DOHH2 (cell line): ENCODE measurements around the gene NBEAL2.
A peak's percentile ranks its signal among the peaks of the same experiment; 100 is the strongest.

Experiments used
- H3F3A ChIP-seq: fragments of 200-600 bp; sonication (generic), shearing (Covaris generic); 2 replicates; pipeline ENCODE4 v1.6.0; 2016; ENCODE audit warnings: antibody characterized with exemption, mild to moderate bottlenecking; ENCODE audit not compliant: control insufficient read depth, insufficient read depth
- H3K27ac ChIP-seq: fragments of 200-600 bp; sonication (generic); 2 replicates; pipeline ENCODE4 v1.5.1; 2014; ENCODE audit warnings: low read depth, mild to moderate bottlenecking, low read length, moderate library complexity
- H3K27me3 ChIP-seq: fragments of 200-600 bp; sonication (generic); 2 replicates; pipeline ENCODE4 v1.6.1; 2014; ENCODE audit warnings: mild to moderate bottlenecking, low read length, mixed read lengths; ENCODE audit not compliant: control insufficient read depth
- H3K36me3 ChIP-seq: fragments of 200-600 bp; sonication (generic); 2 replicates; pipeline ENCODE4 v1.6.1; 2014; ENCODE audit warnings: mild to moderate bottlenecking, low read length, moderate library complexity, mixed read lengths; ENCODE audit not compliant: control insufficient read depth
- H3K4me1 ChIP-seq: fragments of 200-600 bp; sonication (generic); 2 replicates; pipeline ENCODE4 v1.6.1; 2014; ENCODE audit warnings: mild to moderate bottlenecking, low read length, mixed read lengths; ENCODE audit not compliant: control insufficient read depth
- H3K4me2 ChIP-seq: fragments of 200-600 bp; sonication (generic); 2 replicates; pipeline ENCODE4 v1.6.0; 2014; ENCODE audit warnings: mild to moderate bottlenecking, low read length, moderate library complexity
- H3K4me3 ChIP-seq: fragments of 200-600 bp; sonication (generic); 2 replicates; pipeline ENCODE4 v1.5.1; 2014; ENCODE audit warnings: mild to moderate bottlenecking, low read length, mixed read lengths
- H3K79me2 ChIP-seq: fragments of 200-600 bp; sonication (generic); 2 replicates; pipeline ENCODE4 v1.6.1; 2014; ENCODE audit warnings: mild to moderate bottlenecking, low read length, mixed read lengths; ENCODE audit not compliant: control insufficient read depth
- H3K9me2 ChIP-seq: fragments of 200-600 bp; sonication (generic); replicated peaks from 2 replicates; pipeline ENCODE4 v1.6.1; 2014; ENCODE audit warnings: mild to moderate bottlenecking, low read length, mixed read lengths; ENCODE audit not compliant: control insufficient read depth
- H3K9me3 ChIP-seq: fragments of 200-600 bp; sonication (generic); 2 replicates; pipeline ENCODE4 v1.6.1; 2014; ENCODE audit warnings: antibody characterized with exemption, low read length, mixed read lengths; ENCODE audit not compliant: control insufficient read depth, insufficient read depth
- H4K20me1 ChIP-seq: fragments of 200-600 bp; sonication (generic); 2 replicates; pipeline ENCODE4 v1.6.0; 2014; ENCODE audit warnings: low read depth, mild to moderate bottlenecking, antibody characterized with exemption, low read length, moderate library complexity; ENCODE audit not compliant: control insufficient read depth, insufficient read depth
- EZH2phosphoT487 ChIP-seq: fragments of 200-600 bp; sonication (generic); IDR thresholded peaks from 2 replicates; pipeline ENCODE4 v1.6.1; 2017; ENCODE audit warnings: borderline replicate concordance, mild to moderate bottlenecking, antibody characterized with exemption, low read length, moderate library complexity, mixed read lengths
- TF ChIP-seq, protein P1 (sequence below): fragments of 200-600 bp; sonication (generic); IDR thresholded peaks from one replicate; pipeline ENCODE4 v1.5.1; 2014; ENCODE audit warnings: antibody characterized with exemption, mild to moderate bottlenecking, low read depth, low read length; ENCODE audit not compliant: poor library complexity, severe bottlenecking

Gene NBEAL2

GRCh38 chr3:46930945-46931403 is 48.5 kb upstream of the NBEAL2 start:
- Histone ChIP-seq H4K20me1 (peaks cover 3% of the 10 kb centered on the region; the same call in 1 of the 2 replicates), H3K36me3 (peaks cover 76% of the 10 kb centered on the region), H3K4me2 (peak overlapping the region; percentile 95), H3K4me3 (peak overlapping the region; percentile 60), H3K79me2 (peaks cover 78% of the 10 kb centered on the region), H3F3A (peaks cover 52% of the 10 kb centered on the region), H3K27ac (peak overlapping the region; percentile 99), H3K27me3 (no peaks in the 10 kb centered on the region), H3K9me3 (no peaks in the 10 kb centered on the region), H3K4me1 (peaks cover 100% of the 10 kb centered on the region), H3K9me2 (no peaks in the 10 kb centered on the region)
- TF ChIP-seq, protein P1, sequence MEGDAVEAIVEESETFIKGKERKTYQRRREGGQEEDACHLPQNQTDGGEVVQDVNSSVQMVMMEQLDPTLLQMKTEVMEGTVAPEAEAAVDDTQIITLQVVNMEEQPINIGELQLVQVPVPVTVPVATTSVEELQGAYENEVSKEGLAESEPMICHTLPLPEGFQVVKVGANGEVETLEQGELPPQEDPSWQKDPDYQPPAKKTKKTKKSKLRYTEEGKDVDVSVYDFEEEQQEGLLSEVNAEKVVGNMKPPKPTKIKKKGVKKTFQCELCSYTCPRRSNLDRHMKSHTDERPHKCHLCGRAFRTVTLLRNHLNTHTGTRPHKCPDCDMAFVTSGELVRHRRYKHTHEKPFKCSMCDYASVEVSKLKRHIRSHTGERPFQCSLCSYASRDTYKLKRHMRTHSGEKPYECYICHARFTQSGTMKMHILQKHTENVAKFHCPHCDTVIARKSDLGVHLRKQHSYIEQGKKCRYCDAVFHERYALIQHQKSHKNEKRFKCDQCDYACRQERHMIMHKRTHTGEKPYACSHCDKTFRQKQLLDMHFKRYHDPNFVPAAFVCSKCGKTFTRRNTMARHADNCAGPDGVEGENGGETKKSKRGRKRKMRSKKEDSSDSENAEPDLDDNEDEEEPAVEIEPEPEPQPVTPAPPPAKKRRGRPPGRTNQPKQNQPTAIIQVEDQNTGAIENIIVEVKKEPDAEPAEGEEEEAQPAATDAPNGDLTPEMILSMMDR = no peak
- no peak for TF ChIP-seq EZH2phosphoT487

- Histone ChIP-seq H3K79me2 (peaks cover 79% of the 10 kb centered on the region), H3K36me3 (peaks cover 76% of the 10 kb centered on the region), H4K20me1 (peaks cover 3% of the 10 kb centered on the region; the same call in 1 of the 2 replicates), H3K4me1 (peaks cover 100% of the 10 kb centered on the region), H3K27ac (peak overlapping the region; percentile 99), H3K4me3 (peak overlapping the region; percentile 60), H3K4me2 (peak overlapping the region; percentile 95), H3K27me3 (no peaks in the 10 kb centered on the region), H3F3A (peaks cover 45% of the 10 kb centered on the region), H3K9me3 (no peaks in the 10 kb centered on the region), H3K9me2 (no peaks in the 10 kb centered on the region)
- TF ChIP-seq, protein P1 = no peak
- TF ChIP-seq EZH2phosphoT487 = no peak
Observed at GRCh38 chr3:46931631-46932331, 47.7 kb upstream of the NBEAL2 start.

- TF ChIP-seq, protein P1 = peak; percentile 43
- no peak for TF ChIP-seq EZH2phosphoT487
- no peaks in the 10 kb centered on the region for H3K9me2 ChIP-seq
- H4K20me1 ChIP-seq = peaks cover 6% of the 10 kb centered on the region; the same call in 1 of the 2 replicates
- H3K36me3 ChIP-seq = peaks cover 80% of the 10 kb centered on the region
- H3K4me1 ChIP-seq = peaks cover 94% of the 10 kb centered on the region
- H3K79me2 ChIP-seq = peaks cover 87% of the 10 kb centered on the region
- peak overlapping the region; percentile 60 for H3K4me3 ChIP-seq
- H3K27ac ChIP-seq = peak overlapping the region; percentile 99
- peak overlapping the region; percentile 95 for H3K4me2 ChIP-seq
- no peaks in the 10 kb centered on the region for H3K9me3 ChIP-seq
- no peaks in the 10 kb centered on the region for H3K27me3 ChIP-seq
- H3F3A ChIP-seq = peaks cover 38% of the 10 kb centered on the region
Observed at GRCh38 chr3:46932455-46933225, 46.8 kb upstream of the NBEAL2 start.
